Fibroblast of villous mesenchyme (primary cell): Measurements from ENCODE around the gene OSBP2. TPM values are rescaled to one million over a fixed set of nuclear protein-coding genes. Genes with fewer than 3 reads are reported as not detected.

Experiments used
- DNase-seq: peaks from one replicate; pipeline ENCODE4 v3.0.0-alpha.2; 2010; ENCODE audit warnings: low read depth
- H3K4me3 ChIP-seq: 2 replicates; pipeline ENCODE4 v1.5.1; 2011; ENCODE audit warnings: low read depth, mild to moderate bottlenecking, low read length
- CTCF ChIP-seq: IDR thresholded peaks from 2 replicates; pipeline ENCODE4 v1.5.1; 2012; ENCODE audit warnings: low read depth, mild to moderate bottlenecking, low read length; ENCODE audit not compliant: insufficient read depth
- total RNA-seq: library from RNA; depleted of rRNA; stranded (reverse); fragments of >200 nt; gene quantifications from 2 replicates; pipeline ENCODE4 v1.2.3, GENCODE V29; 2012

The OSBP2 gene
- total RNA-seq, 1 donor, result 0.43 TPM

- peak; percentile 10 for DNase-seq
- no peak for TF ChIP-seq CTCF
- H3K4me3 ChIP-seq, result no peak overlapping the region
These were observed 177.8 kb downstream of the OSBP2 start for GRCh38 chr22:30872285-30873041.

GRCh38 chr22:30873086-30873650 lies 178.5 kb downstream of the OSBP2 start:
- no peak for TF ChIP-seq CTCF
- DNase-seq, result no peak

GRCh38 chr22:30873661-30874060 lies 179.0 kb downstream of the OSBP2 start:
- no peak overlapping the region for H3K4me3 ChIP-seq
- no peak for TF ChIP-seq CTCF
- DNase-seq, result no peak

More at GRCh38 chr22:30873086-30873650, 178.5 kb downstream of the OSBP2 start:
- no peak overlapping the region for H3K4me3 ChIP-seq

- no peak for TF ChIP-seq CTCF
- no peak overlapping the region for H3K4me3 ChIP-seq
- no peak for DNase-seq
These were observed 180.0 kb downstream of the OSBP2 start for GRCh38 chr22:30874431-30875370.

- DNase-seq, result no peak
- H3K4me3 ChIP-seq, result no peak overlapping the region
- no peak for TF ChIP-seq CTCF
These were observed 181.0 kb downstream of the OSBP2 start for GRCh38 chr22:30875481-30876215.

GRCh38 chr22:30876221-30876751 lies 181.6 kb downstream of the OSBP2 start:
- no peak for TF ChIP-seq CTCF
- H3K4me3 ChIP-seq, result no peak overlapping the region
- DNase-seq, result no peak
